Right renal pelvis (tissue), 4 donors: ENCODE measurements around the gene RET. TPM values are rescaled to one million over a fixed set of nuclear protein-coding genes. Genes with fewer than 3 reads are reported as not detected.

Experiments
- DNase-seq, 4 donors: peaks; one replicate each; pipeline ENCODE4 v3.0.0-alpha.2; 2013; ENCODE audit warnings: low read depth in 4 of 4, low spot score in 3 of 4, missing footprints in 1 of 4
- polyA plus RNA-seq, 4 donors: library from polyadenylated mRNA; unstranded; fragments of 120-200 nt; gene quantifications; one replicate each; pipeline ENCODE4 v1.2.1, GENCODE V29; 2013; ENCODE audit not compliant: insufficient read length in 4 of 4

Gene RET
- 10 to 100 TPM; 19.0 to 26.2 (median 25.9) TPM for polyA plus RNA-seq

- DNase-seq = no peak
Observed at GRCh38 chr10:43076876-43077420, at the start of gene RET. Gene RET (plus strand): TSS chr10:43077069. CDS start chr10:43077259, 190 bp downstream.

- no peak for DNase-seq
Observed at GRCh38 chr10:43027331-43027955, 49.4 kb upstream of the RET start.

GRCh38 chr10:43028143-43028542 is 48.7 kb upstream of the RET start:
- DNase-seq = no peak

- DNase-seq = no peak
Observed at GRCh38 chr10:43029043-43029442, 47.8 kb upstream of the RET start.

- DNase-seq = no peak
Observed at GRCh38 chr10:43032613-43033012, 44.3 kb upstream of the RET start.

- no peak for DNase-seq
Observed at GRCh38 chr10:43035800-43036199, 41.1 kb upstream of the RET start.

GRCh38 chr10:43036481-43037428 is 40.1 kb upstream of the RET start:
- no peak for DNase-seq

- DNase-seq = no peak
Observed at GRCh38 chr10:43037440-43037839, 39.4 kb upstream of the RET start.

GRCh38 chr10:43037942-43038782 is 38.7 kb upstream of the RET start:
- DNase-seq = no peak

GRCh38 chr10:43038783-43039623 is 37.9 kb upstream of the RET start:
- no peak for DNase-seq

- DNase-seq = no peak
Observed at GRCh38 chr10:43039624-43040481, 37.0 kb upstream of the RET start.

GRCh38 chr10:43040482-43041256 is 36.2 kb upstream of the RET start:
- no peak for DNase-seq

- no peak for DNase-seq
Observed at GRCh38 chr10:43041422-43042342, 35.2 kb upstream of the RET start.

- DNase-seq = no peak
Observed at GRCh38 chr10:43042503-43043341, 34.1 kb upstream of the RET start.

- DNase-seq = no peak
Observed at GRCh38 chr10:43043342-43043772, 33.5 kb upstream of the RET start.
